IPS-NIHi7 (cell line): ENCODE results near the gene CCDC57.

Source experiments
- DNase-seq: peaks from one replicate; pipeline ENCODE4 v3.0.0; 2012; ENCODE audit warnings: mixed read lengths; ENCODE audit errors: extremely low spot score

CCDC57 gene

DNA sequence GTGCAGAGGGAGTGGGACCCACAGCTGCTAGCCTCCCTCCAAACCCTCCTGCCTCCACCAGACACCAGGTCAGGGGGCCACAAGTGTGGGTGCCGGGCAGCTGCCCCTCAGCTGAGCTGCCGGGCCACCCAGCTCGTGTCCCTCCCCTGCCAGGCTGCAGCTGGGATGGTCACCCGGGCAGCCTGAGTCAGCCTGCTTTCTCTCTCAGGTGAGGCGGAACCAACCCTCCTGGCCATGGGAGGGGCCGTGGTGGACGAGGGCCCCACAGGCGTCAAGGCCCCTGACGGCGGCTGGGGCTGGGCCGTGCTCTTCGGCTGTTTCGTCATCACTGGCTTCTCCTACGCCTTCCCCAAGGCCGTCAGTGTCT, 23.1 kb upstream of the CCDC57 start:
- no peak for DNase-seq

DNA sequence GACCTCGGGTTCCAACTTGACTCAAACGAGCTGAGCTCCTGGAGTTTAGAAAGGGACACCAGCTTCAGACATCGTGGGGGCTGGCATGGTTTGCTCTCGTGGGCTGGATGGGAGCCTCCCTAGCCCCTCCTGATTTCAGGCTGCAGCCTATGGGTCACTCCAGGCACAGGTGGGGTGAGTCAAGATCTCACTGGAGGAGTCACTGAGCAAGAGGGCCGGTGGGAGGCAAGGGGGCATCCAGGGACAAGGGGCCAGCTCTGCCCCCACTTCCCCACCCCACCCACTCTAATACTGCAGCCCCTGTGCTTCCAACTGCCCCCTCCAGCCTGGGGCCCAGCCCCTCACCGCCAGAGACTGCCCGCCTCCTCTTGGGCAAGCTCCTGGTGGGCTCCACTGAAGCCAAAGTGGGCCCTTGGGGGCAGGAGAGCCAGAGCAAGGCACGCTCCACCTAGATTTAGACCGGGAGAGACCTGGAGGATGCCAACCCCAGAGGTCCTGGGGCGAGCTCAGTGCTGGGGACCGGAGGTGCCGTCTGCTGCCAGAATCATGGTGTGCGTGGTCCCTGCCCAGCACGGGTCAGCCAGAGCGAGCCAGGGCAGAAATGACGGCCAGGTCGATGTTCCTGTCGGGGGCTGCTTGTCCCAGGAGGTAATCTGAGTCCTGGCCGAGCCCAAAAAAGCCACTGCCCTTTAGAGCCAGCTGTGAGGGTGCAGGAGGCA, 22.6 kb upstream of the CCDC57 start:
- no peak for DNase-seq

DNA sequence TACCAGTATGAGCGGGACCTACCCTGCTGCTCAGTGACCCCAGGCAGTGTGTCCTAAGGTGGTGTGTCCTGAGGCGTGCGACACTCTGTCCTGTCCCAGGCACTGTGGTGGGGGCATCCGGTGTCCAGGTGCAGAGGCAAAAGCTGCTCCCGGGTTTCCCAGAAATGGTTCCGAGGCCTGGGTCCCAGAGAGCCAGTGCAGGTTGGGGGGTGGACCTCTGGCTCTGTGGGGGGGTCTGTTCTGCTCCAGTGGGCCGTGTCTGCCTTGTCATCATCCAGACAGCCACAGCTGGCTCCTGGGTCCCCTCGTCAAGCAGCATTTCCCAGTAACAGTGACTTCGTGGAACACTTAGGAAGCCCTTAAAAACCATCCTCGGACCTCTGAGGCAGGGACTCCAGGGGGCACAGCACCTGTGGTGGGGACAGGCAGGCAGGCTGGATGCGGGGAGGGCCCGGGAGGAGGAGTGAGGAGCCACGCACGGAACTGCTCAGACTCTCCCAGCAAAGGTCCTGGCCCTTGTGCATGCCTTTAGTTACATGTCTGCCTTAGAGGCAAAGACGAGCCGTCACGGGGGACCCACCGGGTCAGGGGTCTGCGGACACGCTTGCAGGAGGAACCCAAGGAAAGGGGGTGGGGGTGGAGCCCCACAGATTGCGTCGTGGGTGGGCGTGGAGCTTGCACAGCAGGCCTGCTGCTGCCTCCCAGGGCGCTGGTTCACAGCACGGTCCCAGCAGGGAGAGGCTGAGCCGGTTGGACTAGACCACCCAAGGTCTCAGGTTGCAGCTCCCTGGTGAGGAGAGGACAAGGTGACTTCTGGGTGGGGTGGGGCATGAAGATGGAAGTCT, 21.8 kb upstream of the CCDC57 start:
- no peak for DNase-seq

DNA sequence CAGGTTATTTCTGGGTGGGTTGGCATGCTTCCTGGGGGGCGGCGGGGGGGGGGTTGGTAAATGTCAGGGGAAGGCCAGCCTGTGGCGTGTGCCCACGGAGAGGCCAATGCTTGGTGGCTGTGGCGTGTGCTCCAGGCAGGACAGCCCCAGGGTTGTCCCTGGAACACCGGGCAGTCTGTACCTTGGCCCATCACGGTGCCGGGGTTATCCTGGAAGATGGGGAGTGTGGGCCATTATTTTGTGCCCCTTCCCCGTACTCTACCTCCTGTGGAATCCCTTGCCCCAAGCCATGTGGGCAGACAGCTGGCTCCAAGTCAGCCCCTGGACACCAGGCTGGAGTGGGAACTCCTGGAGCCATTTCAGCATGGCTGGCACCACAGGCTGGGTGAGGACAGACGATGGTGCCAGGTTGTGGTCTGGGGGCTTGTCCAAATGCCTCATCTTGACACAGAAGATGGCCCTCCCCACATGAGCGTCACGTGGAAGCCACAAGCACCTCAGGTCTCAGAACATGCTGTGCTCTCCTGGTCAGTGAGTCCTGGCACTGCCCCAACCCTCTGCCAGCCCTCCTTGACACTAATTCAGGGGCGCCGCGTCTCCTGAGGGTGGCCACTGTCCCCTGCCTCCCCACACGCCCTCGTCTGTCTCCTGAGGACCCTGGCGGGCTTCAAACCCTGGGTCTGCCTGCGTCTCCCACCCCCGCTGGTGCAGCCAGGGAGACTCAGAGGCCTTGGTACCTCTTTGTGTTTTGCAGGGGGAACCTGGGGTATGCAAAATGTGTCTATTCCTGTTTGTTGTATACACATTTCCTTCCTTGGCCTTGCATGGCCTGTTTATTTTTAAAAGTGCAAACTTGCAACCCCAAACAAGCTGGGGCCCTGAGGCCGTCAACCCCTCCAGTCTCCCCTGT, 20.5 kb upstream of the CCDC57 start:
- DNase-seq = no peak

DNA sequence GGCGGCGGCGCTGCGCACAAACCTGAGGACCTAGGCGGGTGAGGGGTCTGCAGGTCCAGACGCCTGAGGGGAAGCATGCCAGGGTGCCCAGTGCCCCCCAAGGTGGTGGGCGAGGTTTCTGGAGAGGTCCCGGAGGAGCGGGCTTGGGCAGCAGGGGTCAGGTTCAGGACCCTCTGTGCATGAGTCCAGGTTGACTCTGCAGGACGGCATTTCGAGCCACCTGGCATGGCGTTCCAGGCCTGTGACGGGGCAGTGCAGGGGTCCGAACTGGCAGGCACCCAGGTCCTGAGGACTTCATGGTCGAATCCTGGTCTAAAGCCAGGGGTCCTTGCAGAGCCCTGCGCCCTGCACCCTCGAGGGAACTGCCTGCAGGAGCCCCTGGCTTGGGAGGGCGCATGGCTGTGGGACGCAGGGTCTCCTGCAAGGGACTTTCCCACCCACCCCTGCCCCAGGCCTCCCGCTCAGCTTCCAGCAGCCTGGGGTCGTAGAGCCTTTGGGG, 19.7 kb upstream of the CCDC57 start:
- DNase-seq = no peak

DNA sequence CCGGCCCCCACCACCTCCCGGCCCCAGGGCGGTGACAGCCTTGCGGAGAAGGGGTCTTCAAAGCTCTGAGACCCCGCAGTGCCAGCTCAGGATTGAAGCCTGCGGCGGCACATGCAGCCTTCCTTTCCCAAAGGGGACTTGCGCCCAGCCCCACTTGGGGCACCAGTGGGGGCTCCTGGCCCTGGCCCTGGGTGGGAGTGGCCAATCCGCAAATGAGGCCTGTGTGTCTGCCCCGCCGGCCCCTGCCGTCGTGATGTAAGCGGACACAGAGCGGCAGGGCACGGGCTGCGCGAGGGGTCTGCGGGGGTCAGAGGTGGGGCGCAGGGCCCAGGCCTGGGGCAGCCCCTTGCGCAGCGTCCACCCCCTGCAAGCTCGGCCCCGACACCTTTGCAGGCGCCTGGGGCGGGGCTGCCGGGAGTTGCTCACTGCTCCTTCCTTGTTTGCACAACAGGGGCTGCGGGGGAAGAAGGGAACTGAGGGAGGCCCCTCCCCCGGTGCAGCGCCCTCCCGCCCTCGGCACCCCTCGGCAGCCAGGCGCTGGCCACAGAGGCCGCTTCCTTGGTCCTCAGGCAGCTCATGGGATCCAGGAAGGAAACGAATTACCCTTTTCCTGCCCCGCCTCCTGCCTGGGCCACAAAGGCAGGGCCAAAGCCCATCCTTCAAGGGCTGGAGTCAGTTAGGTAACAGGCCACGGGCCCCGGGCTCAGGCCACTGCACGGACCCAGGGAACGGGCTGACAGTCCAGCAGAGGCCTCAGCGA, 19.1 kb upstream of the CCDC57 start:
- DNase-seq = peak; percentile 70

DNA sequence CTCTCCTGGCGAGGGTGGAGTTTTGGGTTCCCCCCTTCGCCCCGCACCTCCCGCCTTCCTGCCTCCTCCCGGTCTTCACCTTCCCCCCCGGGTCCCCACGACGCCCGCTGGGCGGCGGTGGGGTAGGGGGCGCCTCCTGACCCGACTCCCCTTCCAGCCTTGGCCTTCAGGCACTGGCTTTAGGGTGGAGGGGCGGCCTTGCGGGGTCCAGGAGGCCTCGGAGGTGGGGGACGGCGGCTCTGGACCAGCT, 18.6 kb upstream of the CCDC57 start:
- DNase-seq = no peak

DNA sequence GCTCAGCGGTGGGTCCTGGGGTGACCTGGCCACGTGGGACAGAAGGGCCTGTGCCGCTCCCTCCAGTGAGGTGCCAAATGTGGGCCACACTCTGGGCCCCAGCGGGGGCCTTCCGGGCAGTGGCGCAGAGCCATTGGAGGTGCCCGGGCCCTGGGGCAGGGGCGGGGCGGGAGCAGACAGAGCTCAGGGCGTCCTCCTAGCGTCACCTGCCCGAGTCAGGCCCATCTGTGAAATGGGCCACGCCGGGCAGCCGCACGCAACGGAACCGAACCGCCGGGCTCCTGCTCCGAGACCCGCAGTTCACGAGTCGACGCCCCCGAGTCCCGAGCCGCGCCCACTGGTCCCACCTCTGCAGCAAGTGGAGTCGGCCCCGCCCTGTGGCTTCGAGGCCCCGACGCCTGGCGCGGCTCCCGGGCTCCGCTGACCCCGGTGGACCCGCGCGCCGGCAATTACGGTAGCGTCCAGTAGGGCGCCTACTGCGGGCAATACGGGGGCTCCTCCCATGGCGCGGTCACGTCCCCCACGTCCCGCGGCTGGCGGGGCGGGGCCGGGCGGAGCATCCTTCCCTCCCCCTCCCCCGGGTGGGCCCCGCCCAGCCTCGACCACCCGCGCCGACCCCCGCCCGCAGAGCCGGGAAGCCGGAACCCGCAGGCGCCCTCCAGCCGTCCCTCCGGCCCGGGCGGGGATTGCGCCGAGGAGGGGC, 18.1 kb upstream of the CCDC57 start:
- peak; percentile 77 for DNase-seq

DNA sequence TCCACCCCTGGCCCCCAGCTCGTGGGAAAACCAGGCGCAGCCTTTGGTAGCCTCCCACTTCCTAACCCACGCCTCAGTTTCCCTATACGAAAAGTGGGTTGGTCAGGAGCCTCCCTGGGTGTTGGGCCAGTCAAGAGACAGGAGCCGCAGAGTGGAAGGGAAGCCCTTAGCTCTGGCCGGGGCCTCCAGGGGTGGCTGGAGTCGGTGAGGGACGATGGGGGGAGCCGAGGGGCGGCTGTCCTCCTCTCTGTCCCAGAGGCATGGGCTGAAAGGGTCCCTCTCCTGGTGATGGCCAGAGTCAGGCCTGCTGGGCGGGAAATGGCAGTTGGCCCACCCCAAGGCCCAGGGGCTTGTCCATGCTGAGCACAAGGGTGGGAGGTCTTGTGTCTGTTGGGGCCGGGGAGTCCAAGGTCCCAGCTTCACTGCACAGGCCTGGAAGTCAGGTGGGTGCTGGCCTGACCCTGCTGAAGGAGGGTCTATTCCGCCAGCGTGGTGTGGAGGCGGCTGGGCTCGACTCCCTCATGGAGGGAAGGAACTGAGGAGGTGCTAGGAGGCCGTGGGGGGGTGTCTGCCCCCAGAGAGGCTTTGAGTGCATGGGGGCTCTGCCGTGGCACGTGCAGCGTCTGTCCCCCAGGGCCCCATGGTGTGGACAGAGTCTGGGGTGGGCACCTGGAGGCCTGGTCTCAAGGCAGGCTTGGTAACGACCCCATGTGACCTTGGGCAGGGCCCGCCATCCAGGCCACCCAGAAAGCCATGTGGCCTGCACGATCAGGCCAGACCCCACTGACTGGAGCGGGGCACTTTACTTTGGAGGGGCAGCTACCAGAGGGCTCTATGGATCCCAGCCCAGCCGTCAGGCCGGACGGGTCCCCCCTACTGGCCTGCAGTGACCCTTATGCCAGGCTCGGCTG, 17.3 kb upstream of the CCDC57 start:
- no peak for DNase-seq

DNA sequence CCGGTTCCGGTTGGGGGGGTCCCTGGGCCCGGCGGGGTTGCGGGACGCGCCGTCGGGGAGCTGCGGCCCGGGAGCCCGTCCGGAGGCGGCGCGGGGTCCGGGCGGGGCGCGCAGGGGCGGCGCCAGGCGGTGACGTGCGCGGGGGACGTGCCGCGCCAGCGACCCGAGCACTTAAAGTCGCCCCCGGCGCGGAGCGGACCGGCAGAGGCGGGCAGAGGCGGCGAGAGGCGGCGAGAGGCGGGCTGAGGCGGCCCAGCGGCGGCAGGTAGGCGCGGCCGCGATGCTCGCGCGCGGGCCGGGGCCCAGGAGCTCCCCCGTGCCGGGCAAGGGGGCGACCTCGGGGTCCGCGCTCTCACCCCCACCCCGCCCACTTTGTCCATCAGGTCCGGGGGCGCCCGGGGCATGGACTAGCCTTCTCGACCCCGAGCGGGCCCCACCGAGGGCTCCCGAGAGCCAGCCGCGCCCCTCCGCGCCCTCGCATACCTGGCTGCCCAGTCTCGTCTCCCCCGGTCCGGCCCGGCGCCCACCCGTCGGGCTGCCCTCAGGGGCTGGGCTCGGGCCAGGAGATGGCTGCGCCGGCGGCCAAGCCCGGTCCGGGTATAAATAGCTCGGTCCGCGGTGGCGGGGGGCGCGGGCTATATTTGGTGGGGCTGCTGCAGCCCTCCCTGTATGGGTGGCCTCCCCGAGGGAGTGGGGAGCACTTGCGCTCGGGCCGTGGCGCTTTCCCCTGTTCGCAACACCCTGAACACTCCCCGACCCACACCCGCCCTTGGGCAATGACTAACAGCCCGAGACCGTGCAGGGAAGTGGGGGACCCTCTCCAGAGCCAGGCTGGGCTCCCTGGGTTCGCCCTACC, 16.4 kb upstream of the CCDC57 start, which contains the start of gene SLC16A3:
SLC16A3 (plus strand) TSS at position 201 of the 856 bp plus-strand sequence. CDS start 6,967 bp downstream, outside the sequence.
- DNase-seq = peak; percentile 79

DNA sequence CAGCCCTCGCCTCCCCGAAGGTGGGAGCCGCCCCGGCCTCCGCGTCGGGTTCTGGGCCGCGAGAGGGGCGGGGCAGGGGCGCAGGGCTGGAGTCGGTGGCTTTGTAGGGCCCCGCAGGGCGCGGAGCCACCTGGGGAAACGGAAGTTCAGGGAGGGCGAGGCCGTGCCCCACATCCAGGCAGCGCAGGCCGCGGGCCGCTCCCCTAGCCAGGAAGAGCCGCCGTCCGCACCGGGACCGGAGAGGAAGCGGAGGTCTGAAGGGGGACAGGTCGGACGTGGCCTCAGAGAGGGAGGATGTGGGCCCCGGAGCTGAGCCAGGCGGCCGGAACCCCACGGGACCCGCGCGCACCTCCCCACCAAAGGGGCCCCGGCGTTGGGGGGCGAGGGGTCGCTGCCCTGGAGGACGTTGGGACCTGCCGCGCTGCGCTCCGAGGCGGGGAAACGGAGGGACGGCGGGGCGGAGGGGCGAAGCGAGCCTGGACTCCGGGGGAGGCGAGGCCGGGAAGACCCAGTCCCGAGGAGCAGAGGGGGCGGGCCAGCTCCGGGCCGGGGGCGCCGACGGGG, 15.7 kb upstream of the CCDC57 start:
- DNase-seq = peak; percentile 51

DNA sequence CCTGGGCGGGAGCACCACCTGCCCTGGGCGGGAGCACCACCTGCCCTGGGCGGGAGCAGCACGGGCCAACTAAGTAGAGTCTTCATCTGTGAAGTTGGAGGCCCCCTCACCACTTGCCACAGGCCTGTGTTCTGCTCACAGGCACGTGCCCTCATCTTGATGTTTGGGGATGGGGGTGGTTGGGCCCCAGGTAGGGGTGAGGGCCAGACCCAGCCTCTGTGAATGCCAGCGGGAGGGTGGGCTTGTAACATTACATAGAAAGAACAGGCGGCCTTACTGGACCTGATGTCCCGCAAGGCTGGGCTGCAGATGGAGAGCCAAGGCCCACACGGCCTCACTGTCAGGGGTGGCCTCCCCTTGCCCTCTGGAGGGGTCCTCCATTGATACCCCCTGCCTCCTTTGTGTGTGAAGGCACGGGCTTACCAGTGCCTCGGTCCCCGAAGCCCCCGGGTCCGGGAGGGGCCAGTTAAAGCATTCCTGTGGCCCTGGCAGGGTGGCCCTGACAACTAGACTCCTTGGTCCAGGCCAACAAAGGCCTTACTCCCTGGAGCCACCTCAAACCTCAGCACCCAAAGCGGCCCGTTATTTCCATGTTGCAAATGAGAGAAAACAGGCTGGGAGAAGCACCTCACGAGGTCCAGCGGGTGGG, 15.1 kb upstream of the CCDC57 start:
- DNase-seq = no peak

DNA sequence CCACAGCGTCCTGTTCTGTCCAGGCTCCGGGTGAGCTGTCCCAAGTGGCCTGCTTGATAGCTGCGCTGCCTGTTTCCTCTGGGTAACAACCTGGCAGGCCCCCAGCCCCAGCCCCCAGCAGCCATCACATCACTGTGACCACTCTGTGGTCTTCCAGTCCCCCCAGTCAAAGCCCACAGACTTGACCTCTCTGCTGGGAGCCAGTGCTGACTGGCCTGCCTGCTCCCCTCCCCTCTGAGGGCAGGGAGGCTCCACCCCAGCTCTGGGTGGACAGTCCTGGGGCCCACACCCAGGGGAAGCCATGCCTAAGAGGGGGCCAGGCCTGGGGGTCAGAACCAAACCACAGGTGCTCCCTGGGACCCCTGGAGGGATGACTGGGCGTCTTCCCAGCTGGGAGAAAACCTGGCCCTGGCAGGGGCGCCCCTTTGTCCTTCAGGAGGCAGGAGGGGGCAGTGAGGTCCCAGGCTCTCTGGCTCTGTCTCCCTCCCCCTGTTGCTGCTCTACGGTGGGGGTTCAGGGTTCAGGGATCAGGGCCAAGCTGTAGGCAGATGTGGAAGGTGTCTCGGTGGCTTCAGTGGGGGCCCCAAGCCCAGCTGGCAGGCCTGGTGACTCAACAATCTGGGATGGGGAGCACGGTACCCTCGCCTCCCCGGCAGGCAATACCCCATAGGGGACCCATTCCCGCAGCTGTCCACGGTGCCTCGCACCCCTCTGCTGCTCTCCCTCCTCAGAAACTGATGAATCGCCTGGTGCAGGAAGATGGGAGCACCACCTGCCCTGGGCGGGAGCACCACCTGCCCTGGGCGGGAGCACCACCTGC, 14.4 kb upstream of the CCDC57 start:
- no peak for DNase-seq

DNA sequence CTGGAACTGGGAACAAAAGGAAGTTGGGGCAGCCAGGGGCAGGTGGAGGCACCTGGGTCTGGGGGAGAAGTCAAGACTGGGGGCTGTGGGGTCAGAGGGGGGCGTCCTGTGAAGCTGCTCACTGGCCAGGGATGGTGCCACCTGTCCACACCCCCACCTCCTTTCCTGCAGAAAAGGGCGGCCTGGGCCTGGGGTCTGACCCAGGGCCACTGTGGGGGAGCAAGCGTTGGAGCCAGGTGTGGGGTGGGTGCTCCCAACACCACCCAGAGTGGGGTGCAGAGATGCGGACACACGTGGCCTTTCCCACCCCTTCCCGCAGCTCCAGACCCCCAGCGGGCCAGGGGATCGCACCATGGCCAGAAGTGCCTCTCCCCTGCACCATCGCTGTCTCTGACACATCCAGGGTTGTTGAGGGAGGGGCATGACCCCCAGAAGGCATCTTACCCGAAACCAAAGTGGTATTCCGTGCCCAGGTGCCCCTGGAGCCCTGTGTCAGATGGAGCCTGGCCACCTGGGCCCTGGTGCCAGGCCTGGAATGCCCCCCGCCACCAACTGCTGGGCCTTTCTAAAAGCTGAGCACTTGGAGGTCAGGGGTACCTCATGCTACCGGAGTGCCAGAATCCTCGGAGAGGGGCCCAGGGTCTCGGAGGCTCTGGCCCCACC, 13.6 kb upstream of the CCDC57 start:
- DNase-seq = no peak

DNA sequence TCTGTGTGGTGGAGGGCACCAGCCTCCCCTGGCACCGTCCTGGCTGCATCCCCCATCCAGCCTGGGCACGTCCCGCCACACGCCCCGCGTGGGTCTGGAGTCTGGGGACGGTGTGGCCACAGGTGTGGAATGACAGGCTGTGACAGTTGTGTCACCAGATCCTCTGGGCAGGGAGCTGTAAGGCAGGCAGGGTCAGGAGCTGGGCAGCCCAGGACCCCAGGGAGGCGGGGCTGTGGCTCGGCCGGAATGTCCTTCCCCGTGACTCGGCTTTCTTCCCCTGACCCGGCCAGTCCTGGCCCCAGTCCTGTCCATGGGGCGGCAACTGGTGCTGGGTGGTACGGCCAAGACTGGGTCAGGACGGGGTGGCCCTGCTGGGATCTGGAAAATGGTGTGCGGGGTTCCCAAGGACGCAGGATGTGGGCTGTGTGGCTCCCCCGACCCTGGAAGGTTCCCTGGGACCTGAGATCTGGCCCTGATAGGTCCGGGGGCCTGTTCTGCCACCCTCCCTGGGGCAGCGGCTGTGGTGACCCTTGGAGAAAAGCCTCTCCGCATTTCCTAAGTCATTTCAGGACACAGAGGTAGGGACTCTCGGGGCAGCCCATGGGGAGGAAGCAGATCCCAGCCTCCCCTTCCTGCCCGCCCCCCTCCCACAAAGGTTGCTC, 12.9 kb upstream of the CCDC57 start:
- DNase-seq = no peak

DNA sequence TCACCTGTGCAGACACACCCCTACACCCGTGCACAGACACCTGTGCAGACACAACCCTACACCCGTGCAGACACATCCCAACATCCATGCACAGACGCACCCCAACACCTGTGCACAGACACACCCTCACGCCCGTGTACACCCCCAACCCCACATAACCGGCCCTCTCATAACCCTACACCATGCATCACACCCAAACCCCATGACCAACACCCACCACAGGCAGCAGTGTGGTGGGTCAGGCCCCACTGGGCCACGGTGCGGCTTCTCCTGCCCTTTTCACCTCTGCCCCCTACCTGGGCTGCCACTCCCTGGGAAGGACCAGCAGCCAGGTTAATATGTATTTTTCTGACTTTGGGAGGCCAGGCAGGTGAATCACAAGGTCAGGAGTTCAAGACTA, 12.0 kb upstream of the CCDC57 start:
- DNase-seq = no peak
